ENCODE data around the gene PSEN2.
"Not testable (repeated sequence)": the region's sequence is repeated elsewhere in the genome, so short reads cannot be mapped to it uniquely, and the experiment has no call there.

PSEN2 gene

DNA sequence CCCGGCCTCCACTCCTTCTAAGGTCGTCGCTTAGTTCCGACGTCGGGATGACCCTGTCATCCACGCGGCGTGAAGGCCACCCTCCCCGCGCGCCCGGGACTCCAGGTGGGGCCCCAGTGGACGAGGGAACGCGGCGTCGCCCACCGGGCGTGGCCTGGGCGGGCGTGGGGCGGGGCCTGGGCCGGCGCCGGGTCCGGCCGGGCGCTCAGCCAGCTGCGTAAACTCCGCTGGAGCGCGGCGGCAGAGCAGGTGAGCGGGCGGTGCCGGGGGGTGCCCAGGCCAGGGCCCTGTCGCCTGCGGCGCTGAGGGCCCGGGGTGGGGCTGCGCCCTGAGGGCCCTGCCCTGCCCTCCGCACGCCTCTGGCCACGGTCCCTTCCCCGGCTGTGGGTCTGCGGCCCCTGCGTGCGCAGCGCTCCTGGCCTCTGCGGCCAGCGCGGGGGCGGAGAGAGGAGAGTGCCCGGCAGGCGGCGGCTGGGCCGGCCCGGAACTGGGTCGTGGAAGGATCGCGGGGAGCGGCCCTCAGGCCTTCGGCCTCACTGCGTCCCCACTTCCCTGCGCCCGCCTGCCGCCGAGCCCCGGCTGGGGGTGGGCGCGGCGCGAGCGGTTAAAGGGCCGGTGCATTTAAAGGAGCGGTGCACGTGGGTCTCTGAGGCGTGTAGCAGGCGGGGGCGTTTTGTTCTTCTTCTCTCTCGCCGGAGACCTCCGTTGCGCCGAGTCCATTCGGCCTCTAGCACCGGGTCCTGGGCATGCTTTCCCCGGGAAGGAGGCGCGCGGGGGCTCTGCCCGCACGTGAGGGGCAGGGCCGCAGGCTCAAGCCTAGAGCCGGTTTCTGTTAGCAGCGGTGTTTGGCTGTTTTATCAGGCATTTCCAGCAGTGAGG lies at the start of gene PSEN2:
Gene PSEN2 (plus strand): TSS at position 216 of the 879 bp plus-strand sequence. CDS start 11,292 bp downstream, outside the sequence.
- DNase-seq (ENCODE audit: low read depth): no peak

DNA sequence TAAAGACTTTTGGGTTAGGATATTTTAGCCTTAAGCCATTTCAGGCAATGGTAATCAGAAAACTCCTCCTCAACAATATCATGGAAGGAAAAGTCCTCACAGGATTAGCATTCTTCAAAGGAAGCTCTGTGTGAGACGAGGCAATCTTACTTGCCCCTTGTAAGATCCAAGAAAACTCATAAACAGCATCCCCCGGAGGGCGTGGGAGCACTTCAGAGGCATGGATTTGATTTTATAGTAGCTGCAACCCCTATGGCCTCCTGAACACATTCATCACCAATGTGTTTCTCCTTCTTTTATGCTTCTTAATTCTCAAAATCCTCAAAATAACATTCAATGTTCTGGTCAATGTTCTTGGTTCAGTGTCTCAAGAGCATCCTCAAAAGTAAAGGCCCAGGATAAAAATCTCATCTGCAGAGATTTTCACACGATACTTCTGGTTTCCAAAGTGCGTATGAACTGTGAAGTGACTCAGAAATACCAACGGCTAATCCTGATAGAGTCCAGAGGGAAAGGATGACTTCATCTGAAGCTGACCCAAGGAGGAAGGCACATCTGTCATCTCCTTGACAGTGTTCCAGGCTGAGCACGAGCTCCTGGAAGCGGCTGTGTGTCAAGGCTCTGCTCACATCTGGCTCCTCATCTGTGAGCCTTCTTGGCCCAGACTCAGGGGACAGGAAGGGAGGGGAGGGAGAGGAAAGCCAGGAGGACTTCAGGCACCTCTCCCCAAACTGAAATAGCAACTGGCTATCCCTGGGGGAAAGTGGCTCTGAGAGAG lies 49.3 kb upstream of the PSEN2 start:
- no peak for DNase-seq (ENCODE audit: low read depth)

DNA sequence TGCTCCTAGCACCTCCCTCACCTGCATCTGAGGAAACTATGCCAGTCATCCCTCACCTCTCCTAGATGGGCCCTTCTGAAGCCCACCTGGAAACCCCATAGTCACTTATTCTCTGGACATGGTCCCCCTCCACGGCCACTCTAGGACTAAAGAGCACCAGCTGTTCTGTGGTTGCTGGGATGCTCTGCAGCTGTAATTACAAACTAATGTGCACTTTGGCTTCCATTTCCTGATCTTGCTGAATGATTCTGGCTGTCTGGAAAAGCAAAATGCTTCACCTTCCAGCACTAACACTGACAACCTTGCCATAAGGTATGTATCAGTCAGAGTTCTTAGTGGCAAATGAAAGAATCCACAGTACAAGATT lies 48.7 kb upstream of the PSEN2 start:
- DNase-seq (ENCODE audit: low read depth): no peak

DNA sequence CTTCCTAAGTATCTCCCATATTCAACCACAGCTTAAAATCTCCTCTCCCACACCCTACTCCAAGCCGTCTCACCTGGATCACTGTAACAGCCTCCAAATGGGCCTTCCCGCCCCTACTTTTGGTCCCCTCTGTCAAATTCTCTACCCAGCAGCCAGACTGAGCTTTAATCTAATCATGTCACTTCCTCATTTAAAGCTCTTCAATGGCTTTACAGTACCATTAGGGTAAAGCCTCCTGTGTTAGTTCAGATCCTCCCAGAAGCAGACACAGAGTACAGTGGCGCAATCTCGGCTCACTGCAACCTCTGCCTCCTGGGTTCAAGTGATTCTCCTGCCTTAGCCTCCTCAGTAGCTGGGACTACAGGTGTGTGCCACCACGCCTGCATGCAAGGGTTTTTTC lies 46.8 kb upstream of the PSEN2 start:
- DNase-seq (ENCODE audit: low read depth): no peak

DNA sequence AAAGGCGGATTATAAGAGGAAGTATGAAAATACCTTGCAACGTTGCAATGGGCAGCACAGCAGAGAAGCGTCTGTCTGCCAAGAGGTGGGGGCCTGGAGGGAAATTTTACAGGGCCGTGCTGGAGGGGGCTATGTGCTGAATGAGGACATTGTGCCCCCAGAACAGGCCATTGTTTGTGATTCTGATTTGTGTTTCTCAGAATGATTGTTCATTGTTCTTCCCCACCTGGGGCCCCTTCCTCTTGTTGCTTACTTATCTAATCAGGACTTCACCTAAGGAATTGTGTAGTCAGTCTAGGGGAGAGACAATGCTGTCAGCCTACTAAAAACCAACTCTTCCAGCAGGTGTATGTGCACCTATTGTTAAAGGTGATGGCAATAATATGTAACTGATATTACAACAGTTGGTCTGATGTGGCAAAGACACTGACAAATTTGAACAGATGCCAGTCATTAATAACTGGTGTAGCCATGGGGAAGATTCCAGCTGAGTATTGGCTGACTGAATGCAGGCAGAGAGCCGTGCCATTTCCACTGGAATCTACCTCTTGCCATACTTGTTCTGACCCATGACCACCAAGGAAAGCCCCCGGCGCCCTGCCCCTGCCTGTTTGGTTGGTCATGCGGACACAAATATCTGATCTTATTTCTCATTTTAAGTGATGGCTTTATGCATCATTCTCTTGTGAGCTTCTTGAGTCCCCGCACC lies 45.2 kb upstream of the PSEN2 start:
- no peak for DNase-seq (ENCODE audit: low read depth)

DNA sequence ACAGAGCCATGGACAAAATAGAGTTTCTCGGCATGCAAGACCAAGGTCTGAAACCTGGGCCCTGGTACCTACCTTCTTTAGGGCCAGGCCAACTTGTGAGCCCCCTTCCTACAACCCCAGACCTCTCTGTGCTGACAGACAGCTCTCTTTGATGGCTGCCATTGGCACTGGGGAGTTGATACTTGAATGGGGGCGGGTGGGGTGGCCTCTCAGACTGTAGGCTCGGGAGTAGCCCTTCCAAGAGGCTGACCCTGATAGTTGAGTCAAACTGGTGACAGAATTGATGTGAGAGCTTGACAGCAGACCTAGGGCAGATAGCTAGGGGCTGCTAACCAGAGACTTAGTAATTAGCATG lies 44.7 kb upstream of the PSEN2 start:
- no peak for DNase-seq (ENCODE audit: low read depth)

DNA sequence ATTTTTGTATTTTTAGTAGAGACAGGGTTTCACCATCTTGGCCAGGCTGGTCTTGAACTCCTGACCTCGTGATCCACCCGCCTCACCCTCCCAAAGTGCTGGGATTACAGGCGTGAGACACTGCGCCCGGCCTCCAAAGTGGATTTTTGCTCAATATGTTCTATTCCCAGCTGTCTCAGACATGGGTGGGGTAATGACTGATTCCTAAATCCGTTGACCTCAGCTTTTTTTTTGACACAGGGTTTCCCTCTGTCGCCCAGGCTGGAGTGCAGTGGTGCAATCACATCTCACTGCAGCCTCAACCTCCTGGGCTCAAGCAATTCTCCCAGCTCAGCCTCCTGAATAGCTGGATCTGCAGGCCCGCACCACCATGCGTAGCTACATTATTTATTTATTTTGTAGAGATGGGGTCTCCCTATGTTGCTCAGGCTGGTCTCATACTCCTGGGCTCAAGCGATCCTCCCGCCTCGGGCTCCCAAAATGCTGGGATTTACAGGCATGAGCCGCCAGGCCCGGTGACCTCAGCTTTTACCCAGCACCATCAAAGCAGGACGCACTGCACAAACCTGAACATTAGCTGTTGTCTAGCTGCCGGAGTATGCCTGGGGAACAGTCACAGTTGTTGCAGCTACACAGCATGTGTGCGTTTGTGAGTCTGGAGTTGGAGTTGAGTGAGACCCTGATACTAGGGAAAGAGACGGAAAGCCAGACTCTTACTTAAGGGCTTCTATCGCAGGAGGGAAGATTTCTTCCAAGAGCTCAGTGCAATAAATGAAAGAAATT lies 43.7 kb upstream of the PSEN2 start:
- no peak for DNase-seq (ENCODE audit: low read depth)

DNA sequence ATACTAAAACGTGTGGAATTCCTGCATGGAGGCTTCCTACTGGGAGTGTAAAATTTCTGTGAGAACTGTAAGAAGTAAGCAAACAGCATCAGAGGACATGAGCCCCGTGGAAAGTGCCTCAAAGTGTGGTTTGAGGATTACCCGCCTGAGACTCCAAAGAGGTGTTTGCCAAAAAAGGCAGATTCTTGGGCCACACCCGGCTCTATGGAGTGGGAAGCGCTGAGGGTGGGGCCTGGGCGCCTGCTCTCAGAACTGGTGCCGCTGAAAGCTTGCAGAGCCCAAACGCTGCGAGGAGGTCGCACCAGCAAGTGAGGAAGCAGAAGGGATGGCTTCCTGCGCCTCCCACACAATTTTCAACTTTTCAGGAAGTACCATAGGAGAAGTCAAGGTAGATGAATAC lies 43.0 kb upstream of the PSEN2 start:
- no peak for DNase-seq (ENCODE audit: low read depth)

DNA sequence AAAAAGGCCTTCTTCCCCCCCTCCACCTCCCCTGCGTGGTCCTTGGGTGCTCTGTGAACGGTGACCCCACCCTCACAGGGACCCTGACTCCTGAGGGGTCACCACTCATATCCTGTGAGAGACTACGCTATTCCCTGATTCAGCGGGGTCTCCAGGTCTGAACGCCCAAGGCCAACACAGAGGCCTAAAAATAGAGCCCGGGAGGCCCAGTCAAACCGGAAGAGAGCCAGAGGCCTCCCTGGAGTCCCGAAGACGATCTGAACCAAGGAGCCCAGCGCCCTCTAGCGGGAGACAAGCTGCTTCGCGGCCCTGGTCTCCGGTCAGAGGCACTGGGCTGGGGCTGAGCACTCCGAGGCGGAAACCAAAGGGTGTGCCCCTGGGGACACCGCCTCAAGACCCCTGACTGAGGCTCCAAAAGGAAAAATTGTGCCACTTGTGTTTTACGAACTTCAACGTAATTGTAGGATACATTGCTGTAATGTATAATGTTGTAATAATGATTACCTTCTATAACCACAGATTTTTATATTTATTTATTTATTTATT lies 42.4 kb upstream of the PSEN2 start:
- DNase-seq (ENCODE audit: low read depth): peak; percentile 92

DNA sequence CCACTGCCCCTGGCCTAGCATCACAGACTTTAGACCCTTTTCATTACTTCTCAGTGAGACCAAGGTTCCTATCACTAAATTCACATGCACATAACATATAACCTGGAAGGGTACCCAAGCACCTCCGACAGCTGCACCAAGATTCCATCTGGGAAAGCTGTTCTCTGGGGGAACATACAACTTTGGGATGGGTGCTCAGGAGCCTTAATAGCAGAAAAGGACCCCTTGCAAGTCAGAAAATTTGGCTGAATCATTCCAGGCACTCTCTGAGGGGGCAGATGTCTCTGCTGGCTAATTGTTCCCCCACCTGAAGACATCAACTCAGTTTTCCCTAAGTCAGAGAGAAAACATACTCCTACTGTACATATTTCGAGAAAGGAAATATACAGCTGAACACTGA lies 41.3 kb upstream of the PSEN2 start:
- no peak for DNase-seq (ENCODE audit: low read depth)

DNA sequence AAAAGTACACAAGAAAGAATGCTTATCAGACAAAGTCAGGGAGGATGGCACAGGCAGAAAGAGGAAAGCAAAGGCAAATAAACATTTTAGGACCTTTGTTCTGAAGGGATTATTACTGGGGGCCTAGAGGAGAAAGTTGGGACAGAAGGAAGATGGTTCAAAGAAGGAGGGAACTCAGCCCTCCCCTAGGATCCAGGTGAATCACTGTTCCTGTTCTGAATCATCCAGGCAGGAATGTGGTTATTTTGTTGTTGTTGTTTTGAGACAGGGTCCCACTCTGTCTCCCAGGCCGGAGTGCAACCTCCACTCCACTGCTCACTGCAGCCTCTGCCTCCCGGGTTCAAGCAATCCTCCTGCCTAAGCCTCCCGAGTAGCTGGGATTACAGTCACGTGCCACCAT lies 38.5 kb upstream of the PSEN2 start:
- no peak for DNase-seq (ENCODE audit: low read depth)

DNA sequence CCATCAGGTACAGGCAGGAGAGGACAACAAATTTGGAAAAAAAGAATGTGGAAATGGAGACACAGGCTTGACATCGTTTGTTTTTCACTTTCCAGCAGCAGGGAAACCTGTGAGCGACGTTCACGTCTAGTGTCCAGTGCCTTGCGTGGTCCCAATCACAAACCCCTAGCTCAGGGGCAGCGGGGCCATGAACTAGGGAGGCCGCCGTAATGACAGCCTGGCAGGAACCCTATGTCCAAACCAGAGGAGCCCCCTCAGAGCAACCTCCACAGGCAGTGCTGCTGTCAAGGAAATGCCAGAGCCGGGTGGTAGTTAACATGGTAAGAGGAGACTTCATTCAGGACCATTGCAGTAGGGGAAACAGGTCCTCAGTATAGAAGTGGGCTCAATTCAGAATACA lies 37.8 kb upstream of the PSEN2 start:
- DNase-seq (ENCODE audit: low read depth): no peak

DNA sequence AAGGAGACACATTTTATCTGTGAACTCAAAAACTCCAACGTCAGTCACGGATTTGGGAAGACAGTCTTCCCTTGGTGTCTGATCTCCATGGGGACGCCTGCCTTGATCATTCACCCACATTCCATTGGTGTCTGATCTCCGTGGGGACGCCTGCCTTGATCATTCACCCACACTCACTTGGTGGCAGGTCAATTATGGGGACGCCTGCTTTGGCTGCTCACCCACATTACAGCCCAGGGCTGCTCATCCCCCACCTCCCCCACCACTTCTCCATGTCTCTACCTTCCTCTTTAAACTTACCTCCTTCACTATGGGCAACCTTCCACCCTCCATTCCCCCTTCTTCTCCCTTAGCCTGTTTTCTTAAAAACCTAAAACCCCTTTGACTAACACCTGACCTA lies 36.2 kb upstream of the PSEN2 start:
- not testable (repeated sequence) for DNase-seq (ENCODE audit: low read depth)

DNA sequence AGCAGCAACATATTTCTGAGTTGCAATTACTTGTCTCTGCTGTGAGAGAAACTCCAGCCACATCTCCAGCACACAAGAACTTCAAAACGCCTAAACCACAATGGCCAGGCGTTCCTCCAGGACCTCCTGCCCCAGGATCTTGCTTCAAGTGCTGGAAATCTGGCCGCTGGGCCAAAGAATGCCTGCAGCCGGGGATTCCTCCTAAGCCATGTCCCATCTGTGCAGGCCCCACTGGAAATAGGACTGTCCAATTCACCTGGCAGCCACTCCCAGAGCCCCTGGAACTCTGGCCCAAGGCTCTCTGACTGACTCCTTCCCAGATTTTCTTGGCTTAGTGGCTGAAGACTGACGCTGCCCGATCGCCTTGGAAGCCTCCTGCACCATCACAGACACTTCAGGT lies 35.0 kb upstream of the PSEN2 start:
- not testable (repeated sequence) for DNase-seq (ENCODE audit: low read depth)

DNA sequence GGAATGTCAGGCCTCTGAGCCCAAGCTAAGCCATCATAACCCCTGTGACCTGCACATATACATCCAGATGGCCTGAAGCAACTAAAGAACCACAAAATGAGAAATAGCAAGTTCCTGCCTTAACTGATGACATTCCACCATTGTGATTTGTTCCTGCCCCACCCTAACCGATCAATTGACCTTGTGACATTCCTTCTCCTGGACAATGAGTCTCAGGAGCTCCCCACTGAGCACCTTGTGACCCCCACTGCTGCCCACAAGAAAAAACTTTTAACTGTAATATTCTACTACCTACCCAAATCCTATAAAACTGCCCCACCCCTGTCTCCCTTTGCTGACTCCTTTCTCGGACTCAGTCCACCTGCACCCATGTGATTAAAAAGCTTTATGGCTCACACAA lies 32.5 kb upstream of the PSEN2 start:
- not testable (repeated sequence) for DNase-seq (ENCODE audit: low read depth)

DNA sequence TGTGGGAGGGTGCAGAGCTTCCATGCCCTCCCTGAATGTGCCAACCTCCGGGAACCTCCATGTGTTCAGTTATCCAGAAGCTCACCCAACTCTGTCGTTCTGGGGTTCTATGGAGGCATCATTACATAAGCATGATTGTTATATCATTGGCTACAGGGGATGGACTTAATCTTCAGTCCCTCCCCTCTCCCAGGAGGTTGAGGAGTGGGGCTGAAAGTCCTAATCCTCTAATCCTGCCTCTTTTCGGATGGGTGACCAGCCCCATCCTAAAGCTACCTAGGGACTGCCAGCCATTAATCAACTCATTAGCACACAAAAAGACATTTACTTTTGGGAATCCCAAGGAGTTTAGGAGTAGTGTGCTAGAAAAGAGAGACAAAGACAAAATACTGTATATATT lies 32.0 kb upstream of the PSEN2 start:
- no peak for DNase-seq (ENCODE audit: low read depth)

DNA sequence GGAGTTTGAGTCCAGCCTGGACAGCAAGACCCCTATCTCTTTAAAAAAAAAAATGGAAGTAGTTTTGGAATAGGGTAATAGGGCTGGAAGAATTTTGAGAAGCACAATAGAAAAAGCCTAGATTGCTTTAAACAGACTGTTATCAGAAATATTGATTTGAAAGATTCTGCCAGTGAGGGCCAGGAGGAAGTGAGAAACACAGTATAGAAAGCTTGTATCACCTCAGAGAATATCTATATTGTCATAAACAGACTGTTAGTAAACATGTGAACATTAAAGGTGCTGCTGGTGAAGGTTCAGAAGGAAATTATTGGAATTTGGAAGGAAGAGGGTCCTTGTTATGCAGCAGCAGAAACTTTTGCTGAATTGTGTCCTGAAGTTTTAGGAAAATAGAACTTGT lies 24.8 kb upstream of the PSEN2 start:
- no peak for DNase-seq (ENCODE audit: low read depth)

DNA sequence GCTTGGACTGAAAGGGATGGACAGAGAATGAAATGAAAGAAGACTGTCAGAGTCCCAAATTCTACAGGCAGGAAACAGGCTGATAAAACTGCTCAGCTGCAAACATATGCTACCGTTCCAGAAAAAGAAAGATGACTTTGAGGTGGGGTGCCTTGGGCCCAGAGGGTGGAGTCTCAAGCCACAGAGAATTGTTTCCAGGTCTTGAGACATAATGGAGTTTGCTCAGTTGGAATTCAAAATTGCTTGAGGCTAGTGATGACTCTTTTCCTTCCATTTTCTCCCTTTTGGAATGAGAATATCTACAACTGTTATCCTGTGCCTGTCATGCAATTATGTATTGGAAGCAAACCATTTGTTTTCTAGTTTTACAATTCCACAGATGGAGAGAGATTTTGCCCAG lies 23.6 kb upstream of the PSEN2 start:
- DNase-seq (ENCODE audit: low read depth): no peak

DNA sequence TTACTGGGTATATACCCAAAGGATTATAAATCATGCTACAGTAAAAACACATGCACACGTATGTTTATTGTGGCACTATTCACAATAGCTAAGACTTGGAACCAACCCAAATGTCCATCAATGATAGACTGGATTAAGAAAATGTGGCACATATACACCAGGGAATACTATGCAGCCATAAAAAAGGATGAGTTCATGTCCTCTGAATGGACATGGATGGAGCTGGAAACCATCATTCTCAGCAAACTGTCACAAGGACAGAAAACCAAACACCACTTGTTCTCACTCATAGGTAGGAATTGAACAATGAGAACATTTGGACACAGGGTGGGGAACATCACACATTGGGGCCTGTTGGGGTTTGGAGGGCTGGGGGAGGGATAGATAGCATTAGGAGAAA lies 15.9 kb upstream of the PSEN2 start:
- DNase-seq (ENCODE audit: low read depth): not testable (repeated sequence)

DNA sequence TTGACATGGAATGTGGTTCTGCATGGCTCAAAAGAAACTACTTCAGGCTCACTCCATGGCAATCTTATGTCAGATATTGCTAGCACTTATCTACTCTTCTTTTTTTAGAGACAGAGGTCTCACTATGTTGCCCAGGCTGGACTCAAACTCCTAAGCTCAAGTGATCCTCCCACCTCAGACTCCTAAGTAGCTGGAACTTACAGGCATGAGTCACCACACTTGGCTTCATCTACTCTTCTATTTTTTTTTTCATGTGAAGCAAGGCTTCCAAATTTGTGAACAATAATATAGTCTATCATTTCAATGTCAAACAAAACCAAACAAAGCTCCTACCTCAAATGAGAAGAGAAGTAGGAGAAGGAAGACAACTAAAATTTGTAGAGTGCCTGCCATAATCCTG lies 7.5 kb upstream of the PSEN2 start:
- DNase-seq (ENCODE audit: low read depth): no peak

DNA sequence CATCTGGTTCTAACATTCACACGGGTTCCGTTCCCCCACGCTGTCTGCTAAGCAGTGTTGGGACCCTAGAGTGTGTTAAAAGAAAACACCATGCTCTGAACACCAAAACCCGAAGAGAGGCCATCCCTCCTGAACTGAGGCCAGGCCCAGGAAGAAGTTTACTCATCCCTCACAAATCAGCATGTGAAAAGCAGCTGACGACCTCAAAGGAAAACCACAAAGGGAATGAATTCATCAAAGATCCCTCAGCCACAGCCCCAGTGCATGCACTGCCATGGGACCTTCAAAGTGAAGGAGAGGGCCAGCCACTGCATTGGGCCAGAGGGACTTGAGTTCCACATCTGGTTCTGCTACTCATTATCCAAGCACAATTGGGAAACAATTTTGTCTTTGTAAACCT lies 7.0 kb upstream of the PSEN2 start:
- no peak for DNase-seq (ENCODE audit: low read depth)

DNA sequence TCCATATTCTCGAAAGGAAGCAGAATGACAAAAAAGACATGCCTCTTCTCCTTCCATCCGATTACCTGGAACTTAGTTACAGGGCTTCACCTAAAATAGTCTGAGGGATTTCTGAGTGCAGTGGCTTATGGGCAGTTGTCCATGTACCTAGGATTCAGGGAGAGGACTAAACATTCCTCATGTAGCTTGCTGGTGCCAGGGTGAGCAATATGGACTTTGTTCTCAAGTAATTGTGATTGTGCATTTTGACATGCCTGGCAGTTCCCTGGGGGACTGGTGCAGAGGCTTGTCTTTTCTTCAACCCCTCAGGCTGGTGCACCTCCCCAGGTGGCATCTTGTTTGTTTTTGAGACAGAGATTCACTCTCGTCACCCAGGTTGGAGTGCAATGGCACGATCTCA lies 6.1 kb upstream of the PSEN2 start:
- no peak for DNase-seq (ENCODE audit: low read depth)
